ENCODE measurements around the gene SGTA.
"Not testable (repeated sequence)": the region's sequence is repeated elsewhere in the genome, so short reads cannot be mapped to it uniquely, and the experiment has no call there.

The SGTA gene

GRCh38 chr19:2722541-2723344 lies 60.3 kb downstream of the SGTA start:
- DNase-seq, result no peak

GRCh38 chr19:2721570-2722540 lies 61.2 kb downstream of the SGTA start:
- DNase-seq, result no peak

GRCh38 chr19:2720777-2721569 lies 62.1 kb downstream of the SGTA start, which contains the start of gene DIRAS1:
Gene DIRAS1 (minus strand): TSS chr19:2721372. CDS start chr19:2717806, 3,566 bp downstream.
- DNase-seq, result no peak

GRCh38 chr19:2719920-2720776 lies 62.9 kb downstream of the SGTA start:
- DNase-seq, result no peak

- no peak for DNase-seq
These were observed 63.8 kb downstream of the SGTA start for GRCh38 chr19:2719232-2719735.

- no peak for DNase-seq
These were observed 65.2 kb downstream of the SGTA start for GRCh38 chr19:2717638-2718541.

GRCh38 chr19:2716722-2717637 lies 66.1 kb downstream of the SGTA start:
- DNase-seq, result no peak

GRCh38 chr19:2716275-2716650 lies 66.8 kb downstream of the SGTA start:
- DNase-seq, result no peak

- DNase-seq, result no peak
These were observed 67.4 kb downstream of the SGTA start for GRCh38 chr19:2715470-2716274.

- no peak for DNase-seq
These were observed 68.4 kb downstream of the SGTA start for GRCh38 chr19:2714531-2715269.

- not testable (repeated sequence) for DNase-seq
These were observed 69.0 kb downstream of the SGTA start for GRCh38 chr19:2714102-2714501.

- not testable (repeated sequence) for DNase-seq
These were observed 69.9 kb downstream of the SGTA start for GRCh38 chr19:2713170-2713569.

- DNase-seq, result no peak
These were observed 71.2 kb downstream of the SGTA start for GRCh38 chr19:2711875-2712205.

- DNase-seq, result no peak
These were observed 71.8 kb downstream of the SGTA start for GRCh38 chr19:2711172-2711874.

- no peak for DNase-seq
These were observed 76.8 kb downstream of the SGTA start for GRCh38 chr19:2706251-2706650.

Data from NCI-H1930 (cell line).